AG09309 (cell line): ENCODE data around the gene NRXN3.
"Not testable (repeated sequence)": the region's sequence is repeated elsewhere in the genome, so short reads cannot be mapped to it uniquely, and the experiment has no call there.

Experiments used
- DNase-seq: peaks from one replicate; pipeline ENCODE4 v3.0.0-alpha.2; 2010; ENCODE audit warnings: low read depth
- H3K4me3 ChIP-seq: 2 replicates; pipeline ENCODE4 v1.5.1; 2011; ENCODE audit warnings: mild to moderate bottlenecking, low read depth, low read length, moderate library complexity; ENCODE audit not compliant: control insufficient read depth
- CTCF ChIP-seq: IDR thresholded peaks from 2 replicates; pipeline ENCODE4 v1.5.1; 2011; ENCODE audit warnings: mild to moderate bottlenecking, low read depth, low read length, inconsistent platforms; ENCODE audit not compliant: insufficient read depth, control insufficient read depth; ENCODE audit errors: missing control alignments

Gene NRXN3

GRCh38 chr14:79009286-79009685 lies 839.1 kb downstream of the NRXN3 start:
- no peak for TF ChIP-seq CTCF
- no peak for DNase-seq
- no peak overlapping the region for H3K4me3 ChIP-seq

GRCh38 chr14:79011091-79011919 lies 841.1 kb downstream of the NRXN3 start:
- no peak overlapping the region for H3K4me3 ChIP-seq
- TF ChIP-seq CTCF, result peak; percentile 30
- no peak for DNase-seq

- no peak overlapping the region for H3K4me3 ChIP-seq
- TF ChIP-seq CTCF, result no peak
- no peak for DNase-seq
Measured at GRCh38 chr14:79011920-79012204, 841.7 kb downstream of the NRXN3 start.

GRCh38 chr14:79016828-79017505 lies 846.8 kb downstream of the NRXN3 start:
- TF ChIP-seq CTCF, result no peak
- no peak overlapping the region for H3K4me3 ChIP-seq
- DNase-seq, result peak; percentile 62

- TF ChIP-seq CTCF, result no peak
- H3K4me3 ChIP-seq, result no peak overlapping the region
- no peak for DNase-seq
Measured at GRCh38 chr14:79017561-79017960, 847.4 kb downstream of the NRXN3 start.

- TF ChIP-seq CTCF, result no peak
- DNase-seq, result peak; percentile 17
- H3K4me3 ChIP-seq, result no peak overlapping the region
Measured at GRCh38 chr14:79018836-79019235, 848.7 kb downstream of the NRXN3 start.

GRCh38 chr14:79019898-79020297 lies 849.7 kb downstream of the NRXN3 start:
- not testable (repeated sequence) for DNase-seq, H3K4me3 ChIP-seq
